ENCODE measurements around the gene STARD5.

DNA sequence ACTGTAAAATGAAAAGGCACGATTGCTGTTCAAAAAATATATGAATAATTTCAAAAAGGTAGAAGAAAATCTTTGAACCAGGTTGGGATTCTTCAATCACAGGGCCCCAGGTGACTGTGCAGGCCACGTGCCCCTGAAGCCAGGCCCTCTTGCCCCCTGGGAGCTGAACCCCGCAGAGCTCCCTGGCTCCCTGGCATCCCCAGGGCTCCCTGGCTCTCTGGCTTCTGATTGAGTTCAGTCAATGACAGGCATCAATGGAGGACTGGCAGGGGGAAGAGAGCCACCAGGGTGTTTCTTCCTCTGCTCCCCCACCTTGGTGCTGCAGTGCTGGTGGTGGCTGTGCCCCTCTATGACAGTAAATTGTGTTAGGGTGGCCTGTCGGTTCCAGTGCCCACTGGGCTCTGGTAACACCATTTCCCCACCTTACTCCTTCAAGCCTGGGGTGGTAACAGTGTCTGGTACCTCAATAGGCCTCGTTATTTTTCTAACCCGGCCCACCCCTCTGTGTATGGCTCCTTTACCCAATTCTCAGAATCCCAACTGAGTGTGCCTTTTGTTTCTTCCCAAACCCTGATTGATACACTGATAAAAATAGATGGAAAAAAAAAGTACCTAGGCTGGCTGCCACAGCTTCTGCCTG is 62.6 kb downstream of the STARD5 start:
- no peak for TF ChIP-seq POLR2AphosphoS5 (IDR thresholded peaks at IDR 0.05)
- TF ChIP-seq CTCF (IDR thresholded peaks at IDR 0.05 in 8 of 11, conservative IDR thresholded peaks at IDR 0.05 in 3 of 11): no peak
- no peak for TF ChIP-seq POLR2A (IDR thresholded peaks at IDR 0.05)
